Dedifferentiated amniotic fluid mesenchymal stem cell (primary cell): ENCODE measurements around the gene WNT6.

Source experiments
- DNase-seq: peaks from one replicate; pipeline ENCODE4 v3.0.0-alpha.2; 2016; ENCODE audit errors: extremely low spot score

Gene WNT6

DNA sequence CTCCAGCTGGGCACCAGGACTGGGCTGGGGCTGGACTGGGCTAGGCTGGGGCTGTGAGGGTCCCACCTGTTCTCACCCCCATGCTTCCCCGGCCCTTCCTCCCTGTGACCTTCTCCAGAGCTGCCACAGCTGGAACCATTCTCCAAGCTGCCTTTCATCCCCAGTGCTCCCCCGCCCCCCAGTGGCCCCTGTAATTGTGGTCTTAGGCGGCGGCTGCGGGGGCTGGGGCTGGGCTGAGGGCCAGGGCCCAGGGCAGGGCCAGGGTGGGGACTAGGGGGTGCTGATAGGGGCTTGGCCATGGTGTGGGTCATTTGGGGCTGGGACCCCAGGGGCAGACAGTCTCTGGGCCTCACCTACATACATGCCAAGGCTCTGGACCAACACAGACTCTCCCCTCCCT, 18.3 kb downstream of the WNT6 start:
- no peak for DNase-seq

DNA sequence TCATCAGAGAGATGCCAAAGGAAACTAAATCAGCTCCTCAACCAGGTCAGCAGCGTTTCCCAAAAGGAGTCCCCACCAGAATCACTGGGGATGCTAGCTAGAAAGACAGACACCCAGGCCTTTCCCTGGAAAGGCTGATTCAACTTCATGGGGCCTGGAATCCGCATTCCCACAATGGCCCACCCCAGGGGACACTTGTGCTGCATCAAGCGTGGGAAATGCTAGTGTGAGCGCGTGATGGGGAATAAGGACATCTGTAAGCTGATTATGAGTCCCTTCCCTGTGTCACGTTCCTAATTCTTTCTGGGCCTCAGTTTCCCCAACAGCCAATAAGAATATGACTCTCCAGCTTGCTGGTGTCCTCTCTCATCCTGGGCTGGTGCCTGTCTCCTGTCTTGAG, 18.9 kb downstream of the WNT6 start:
- no peak for DNase-seq

DNA sequence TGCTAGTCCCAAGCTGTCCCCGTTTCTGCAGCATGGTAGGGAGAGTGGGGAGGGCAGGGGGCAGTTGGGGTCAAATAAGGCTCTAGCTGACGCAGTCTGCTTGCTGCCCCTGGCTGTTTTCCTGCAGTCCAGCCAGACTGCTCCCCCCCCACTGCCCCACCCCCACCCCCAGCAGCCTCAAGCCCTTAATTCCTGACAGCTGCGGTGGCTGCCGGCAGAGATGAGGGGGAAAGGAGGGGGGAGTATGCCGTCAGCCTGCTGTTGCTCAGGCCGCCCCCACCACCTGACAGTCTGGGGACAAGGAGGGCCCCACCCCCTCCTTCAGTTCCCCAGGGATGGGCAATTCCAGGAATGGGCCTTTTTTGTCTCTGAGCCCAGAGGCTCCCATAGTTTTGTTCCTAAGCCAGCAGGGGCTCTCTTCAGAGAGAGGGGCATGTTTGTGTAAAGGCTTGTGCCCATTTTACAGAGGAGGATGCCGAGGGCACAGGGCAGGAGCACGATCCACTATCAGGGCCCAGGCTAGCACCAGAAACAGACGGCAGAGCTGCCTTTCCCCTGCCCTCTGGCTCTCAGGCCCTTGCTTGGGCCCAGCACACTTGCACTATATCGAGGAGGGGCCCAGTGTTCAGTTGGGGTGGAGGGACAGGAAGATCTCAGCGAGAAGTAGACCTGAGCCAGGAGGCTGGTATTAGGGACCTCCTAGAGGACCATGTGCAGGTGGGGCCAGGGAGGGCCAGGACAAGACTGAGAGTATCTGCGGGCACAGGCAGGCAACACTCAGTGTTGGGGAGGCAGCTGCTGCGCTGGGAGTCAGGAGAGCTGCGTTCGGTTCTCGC, 19.5 kb downstream of the WNT6 start:
- no peak for DNase-seq

DNA sequence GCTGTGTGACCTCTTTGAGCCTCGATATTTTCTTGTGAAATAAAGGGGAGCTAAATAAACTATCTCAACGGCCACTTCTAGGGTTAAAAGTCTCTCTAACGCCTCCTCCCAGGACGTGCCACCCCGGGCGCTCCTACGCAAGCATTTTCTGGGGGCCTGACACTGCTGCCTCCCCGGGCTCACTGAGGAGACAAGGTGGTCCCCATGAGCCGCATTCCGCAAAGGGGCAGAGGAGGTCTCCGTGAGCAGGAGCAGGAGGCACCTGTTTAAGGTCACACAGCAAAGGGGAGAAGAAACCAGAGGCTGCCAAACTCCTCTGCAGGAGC, 20.1 kb downstream of the WNT6 start:
- no peak for DNase-seq

DNA sequence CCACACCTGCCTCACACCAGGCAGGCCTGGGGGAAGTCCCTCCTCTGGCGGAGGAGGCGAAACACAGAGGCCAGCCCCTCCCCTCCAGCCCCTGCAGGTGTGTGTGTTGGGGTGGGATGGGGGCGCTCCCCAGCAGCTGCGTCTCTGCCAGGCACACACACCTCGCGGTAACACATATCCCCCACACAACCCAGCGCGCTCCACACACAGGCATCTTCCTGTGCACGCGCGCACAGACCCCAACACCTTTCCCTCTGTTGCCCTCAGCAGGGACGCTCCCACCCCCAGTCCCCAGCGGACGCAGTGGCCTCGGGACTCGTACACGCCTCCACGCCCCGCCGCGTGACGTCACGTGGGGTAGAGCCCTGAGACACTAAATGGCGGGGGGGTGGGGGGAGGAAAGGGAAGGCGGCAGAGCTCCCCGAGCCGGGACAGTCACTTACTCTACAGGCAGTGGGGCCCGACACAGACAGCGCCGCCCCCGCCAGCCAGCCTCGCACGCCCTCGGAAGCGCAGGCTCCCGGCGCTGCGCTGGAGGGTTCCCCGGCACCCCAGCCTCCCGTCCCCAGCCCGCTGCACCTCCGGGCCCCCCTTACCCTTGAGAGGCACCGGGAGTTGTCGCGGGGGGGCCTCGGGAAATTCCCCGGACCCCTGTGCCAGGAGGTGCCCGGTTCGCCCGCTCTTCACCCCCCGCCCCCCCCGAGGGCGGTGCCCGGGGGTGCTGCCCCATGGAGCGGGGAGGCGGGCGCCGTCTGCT, 20.7 kb downstream of the WNT6 start, which contains the start of gene WNT10A:
WNT10A (plus strand) TSS at position 751 of the 757 bp plus-strand sequence. CDS start 144 bp downstream, outside the sequence.
- DNase-seq = no peak

DNA sequence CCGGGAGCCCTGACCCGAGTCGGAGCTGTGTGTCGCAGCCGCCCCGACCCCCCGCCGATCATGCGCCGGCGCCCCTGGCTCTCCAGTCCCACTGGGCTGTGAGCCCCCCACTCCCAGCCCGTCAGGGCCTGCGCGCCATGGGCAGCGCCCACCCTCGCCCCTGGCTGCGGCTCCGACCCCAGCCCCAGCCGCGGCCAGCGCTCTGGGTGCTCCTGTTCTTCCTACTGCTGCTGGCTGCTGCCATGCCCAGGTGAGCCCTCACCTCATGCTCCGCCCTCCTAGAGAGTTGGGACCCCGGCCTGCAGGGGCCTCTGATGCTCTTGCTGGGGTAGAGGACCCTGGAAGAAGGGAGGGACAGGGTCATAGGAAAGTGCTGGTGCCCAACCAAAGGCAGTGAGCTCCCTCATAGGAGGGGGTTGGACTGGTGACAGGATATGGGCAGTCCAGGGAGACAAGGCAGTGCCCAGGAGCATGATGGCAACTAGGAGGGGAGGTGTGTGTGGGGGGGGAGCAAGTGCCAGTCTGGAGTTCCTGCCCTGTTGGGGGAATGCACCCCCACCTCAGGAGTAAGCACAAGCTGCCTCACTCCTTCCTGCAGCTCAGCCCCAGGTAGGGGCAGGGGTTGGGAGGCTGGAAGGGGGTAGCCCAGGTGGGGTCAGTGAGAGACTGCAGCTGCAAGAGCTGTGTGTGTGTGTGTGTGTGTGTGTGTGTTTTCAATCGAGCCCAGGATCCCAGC, 21.4 kb downstream of the WNT6 start:
- no peak for DNase-seq

DNA sequence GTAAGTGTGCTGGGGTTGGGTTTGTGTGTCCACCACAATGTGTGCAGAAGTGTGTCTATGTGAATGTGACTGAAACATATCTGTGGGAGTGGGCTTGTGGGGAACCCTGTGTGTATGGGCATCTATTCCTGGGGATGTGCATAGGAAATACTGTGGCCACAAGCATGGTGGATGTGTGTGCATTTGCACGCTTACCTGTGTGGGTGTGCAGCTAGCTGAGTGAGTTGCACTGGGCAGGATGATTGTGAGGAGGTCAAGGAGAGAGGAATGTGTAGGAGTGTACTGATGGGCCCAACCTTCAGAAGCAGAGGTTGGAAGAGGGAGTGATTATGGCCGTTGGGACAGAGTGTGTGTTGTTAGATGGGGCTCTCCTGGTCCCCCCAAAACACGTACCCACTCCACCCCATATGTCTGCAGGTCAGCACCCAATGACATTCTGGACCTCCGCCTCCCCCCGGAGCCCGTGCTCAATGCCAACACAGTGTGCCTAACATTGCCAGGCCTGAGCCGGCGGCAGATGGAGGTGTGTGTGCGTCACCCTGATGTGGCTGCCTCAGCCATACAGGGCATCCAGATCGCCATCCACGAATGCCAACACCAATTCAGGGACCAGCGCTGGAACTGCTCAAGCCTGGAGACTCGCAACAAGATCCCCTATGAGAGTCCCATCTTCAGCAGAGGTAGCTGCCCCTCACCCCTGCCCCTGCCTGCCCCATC, 22.3 kb downstream of the WNT6 start:
- no peak for DNase-seq

DNA sequence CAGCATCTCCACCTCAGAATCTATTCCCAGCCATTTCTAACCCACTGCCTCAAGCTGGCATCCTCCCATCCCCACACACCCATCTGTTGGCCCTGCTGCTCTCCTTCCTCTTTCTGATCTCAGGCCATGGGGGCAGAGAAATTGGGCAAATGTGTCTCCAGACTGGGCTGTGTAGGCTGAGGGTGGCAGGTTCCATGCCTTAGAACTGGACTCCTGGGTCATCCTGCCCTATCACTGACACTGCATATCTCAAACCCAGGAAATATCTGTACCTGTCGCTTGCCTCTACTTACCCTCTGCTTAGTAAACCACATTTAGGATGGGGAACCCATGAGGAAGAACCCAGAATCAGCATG, 22.8 kb downstream of the WNT6 start:
- DNase-seq = no peak

DNA sequence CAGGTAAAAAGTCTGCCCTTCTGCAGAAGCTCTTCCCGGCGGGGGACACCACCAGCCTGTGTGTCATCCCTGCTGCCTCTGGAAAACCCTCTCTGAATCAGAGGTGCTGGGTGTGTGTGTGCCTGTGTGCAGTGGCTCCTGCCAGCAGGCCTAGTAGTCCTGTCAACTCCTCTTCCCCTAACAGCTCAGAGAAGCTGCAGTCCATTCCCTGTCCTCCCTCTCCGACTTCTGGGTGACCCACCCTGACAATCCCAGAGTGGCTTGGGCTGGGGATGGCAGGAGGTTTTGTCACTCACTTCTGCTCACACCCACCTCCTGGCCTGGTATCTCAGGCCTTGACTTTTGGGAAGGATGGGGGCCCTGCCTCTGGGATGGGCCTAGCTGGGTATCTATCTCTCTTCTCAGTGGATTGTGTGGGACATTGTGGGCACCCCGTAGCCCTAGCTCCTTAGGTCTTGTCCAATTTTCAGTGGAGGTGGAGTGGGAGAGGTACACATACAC, 23.3 kb downstream of the WNT6 start:
- DNase-seq = no peak

DNA sequence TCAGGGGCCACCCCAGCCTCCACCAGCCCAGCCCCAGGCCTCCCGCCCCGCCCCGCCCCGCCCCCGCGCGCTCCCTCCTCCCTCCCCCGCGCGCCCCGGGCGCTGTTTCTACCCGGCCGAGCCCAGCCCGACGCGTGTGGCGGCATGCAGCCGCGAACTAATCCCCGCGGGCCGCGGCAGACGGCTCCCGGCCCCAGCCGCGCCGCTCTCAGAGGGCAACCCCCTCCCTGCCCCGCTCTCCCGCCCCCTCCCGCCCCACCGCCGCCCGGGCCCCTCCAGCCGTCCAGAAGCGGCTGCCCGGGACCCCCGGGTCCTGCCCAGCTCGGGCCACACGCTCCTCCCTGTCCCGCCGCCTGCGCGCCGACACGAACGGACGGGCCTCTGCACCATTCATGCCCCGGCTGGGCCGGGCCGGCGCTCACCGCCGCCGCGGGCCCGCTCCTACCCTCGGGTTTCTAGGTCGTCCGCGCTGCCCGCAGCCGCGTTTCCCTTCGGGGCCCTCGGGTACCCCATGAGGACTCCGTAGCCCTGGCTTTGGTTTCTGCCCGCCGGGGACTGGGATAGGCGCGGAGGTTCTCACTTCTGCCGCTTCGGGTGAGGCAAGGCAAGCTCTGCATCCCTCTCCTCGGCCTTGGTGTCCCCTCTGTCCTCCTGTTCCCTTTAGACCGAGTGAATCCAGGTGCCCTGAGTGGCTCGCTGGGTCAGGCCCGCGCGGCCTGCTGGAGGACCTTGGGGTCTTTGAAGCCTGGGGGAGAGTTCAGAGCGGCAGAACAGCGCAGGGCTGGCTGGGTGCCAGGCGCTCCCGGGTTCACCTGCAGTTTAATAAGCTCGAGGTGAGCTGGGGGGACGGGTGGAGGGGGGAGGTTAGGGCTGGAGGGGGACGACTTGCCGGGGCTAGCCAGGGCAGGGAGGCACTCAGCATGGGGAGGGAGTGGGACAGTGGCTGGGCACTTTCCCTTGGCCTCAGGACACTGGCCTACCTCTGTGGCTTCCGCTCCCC, 24.2 kb downstream of the WNT6 start:
- DNase-seq = no peak

DNA sequence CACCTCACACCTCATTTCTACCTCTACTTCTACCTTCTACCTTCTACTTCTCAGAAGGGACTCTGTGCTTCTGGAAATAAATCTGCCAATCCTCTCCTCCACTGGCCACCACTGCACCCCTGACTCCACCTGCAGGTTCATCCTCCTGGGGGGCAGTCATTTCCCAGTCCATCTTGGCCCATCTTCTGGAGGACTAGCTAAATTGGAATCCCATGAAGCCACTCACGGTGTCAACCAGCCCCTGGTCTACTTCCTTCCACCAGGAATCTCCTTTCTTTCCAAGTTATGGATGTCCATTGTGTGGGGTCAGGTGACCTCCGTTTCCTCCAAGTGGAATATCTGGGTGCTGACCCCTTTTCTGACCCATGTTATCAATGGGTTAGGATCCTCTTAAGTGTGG, 24.9 kb downstream of the WNT6 start:
- DNase-seq = no peak

DNA sequence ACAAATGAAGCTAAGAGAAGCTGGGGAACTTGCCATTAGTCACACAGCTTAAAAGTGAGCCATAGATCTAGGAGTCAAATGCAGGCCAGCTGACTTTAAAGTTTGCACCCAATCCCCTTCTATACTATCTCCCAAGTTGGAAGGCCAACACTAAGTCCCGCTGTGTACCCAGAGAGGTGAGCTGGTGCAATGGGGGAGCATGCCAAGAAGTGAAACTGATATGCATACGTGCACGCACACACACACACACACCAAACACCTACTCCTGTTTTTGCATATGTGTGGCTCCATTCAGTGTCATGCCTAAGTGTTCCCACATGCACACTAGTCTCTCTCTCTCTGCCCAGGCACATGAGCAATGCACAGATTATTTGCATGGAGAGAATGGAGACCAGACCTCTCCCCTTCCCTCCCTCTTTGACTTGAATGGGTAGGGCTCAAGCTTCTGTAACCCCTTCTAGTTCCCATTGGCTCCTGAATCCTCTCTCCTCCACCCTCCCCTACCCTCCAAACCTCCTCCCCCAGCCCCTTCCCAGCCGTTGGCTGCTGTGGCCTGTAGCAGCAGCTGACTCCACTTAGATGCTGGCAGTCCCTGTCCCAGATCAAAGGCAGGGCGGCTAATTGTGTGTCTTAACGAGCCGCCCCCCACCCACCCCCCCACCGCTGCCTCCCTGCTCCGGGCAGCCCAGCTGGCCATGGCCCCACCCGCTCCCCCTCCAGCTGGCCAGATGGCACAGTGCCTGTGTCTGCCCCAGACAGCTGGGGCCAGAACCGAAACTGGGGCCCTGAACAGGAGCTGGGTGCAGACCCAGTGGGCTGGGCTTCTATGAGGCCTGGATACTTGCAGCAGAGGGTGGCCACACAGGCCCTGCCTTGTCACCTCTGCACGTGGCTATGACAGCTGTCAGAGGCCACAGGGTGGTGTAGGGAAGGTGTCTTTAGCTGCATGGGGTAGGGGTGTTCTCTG, 26.7 kb downstream of the WNT6 start:
- no peak for DNase-seq

DNA sequence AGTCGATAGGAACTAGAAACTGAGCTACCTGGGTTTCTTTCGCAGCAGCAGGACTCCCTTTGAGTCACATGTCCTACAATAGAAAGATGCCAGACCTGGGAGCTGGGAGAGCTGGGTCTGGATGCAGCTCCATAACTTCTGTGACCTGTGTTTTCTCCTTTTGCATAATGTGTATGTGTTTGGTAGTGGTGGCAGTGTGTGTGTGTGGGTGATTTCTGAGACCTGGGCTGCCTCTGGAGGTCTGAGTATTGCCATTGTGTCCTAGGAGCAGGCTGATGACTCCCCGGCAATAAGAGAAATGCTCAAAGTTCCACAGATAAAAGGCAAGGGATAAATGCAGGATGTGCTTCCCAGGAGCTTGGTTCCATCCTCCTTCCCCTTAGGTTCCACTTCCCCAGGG, 27.5 kb downstream of the WNT6 start:
- no peak for DNase-seq

DNA sequence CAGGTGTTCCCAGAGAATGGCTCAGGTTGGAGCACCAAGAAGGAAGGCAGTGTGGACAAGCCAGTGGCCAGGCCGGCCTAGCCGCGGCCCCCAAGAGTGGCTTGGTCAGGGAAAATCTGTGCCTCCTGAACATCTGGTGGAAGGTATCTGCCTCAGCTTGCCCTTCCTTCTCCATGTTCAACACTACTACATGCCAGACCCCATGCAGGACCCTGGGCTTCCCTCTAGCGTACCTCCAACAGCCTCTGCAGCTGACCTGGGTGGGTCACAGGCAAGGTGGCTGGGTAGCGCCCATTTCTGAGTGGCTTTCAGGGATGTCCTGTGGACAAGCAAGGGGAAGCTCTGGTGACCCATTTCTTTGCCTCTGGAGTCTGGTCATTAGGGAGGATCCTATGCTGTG, 28.7 kb downstream of the WNT6 start:
- no peak for DNase-seq

DNA sequence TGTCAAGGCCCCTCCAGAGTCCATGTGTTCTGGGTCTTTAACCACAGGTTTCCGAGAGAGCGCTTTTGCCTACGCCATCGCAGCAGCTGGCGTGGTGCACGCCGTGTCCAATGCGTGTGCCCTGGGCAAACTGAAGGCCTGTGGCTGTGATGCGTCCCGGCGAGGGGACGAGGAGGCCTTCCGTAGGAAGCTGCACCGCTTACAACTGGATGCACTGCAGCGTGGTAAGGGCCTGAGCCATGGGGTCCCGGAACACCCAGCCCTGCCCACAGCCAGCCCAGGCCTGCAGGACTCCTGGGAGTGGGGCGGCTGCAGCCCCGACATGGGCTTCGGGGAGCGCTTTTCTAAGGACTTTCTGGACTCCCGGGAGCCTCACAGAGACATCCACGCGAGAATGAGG, 30.3 kb downstream of the WNT6 start:
- DNase-seq = no peak

DNA sequence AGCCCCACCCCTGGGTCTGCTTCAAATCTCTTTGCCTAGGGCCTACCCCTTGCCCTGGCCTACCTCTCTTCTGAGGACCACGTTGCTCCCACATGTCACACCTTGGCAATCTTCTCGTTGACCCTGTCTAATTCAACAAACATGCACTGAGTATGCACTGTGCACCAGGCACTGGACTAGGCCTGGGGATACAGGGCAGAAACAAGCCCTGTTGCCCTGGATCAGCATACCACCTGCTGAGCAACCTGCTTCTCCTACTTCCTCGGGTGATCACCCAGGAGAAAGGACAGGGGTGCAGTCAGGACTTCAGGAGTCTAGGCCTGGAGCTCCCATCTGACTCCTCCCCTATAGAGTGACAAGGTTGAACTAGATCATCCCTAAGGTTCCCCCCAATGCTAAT, 30.8 kb downstream of the WNT6 start:
- DNase-seq = no peak

DNA sequence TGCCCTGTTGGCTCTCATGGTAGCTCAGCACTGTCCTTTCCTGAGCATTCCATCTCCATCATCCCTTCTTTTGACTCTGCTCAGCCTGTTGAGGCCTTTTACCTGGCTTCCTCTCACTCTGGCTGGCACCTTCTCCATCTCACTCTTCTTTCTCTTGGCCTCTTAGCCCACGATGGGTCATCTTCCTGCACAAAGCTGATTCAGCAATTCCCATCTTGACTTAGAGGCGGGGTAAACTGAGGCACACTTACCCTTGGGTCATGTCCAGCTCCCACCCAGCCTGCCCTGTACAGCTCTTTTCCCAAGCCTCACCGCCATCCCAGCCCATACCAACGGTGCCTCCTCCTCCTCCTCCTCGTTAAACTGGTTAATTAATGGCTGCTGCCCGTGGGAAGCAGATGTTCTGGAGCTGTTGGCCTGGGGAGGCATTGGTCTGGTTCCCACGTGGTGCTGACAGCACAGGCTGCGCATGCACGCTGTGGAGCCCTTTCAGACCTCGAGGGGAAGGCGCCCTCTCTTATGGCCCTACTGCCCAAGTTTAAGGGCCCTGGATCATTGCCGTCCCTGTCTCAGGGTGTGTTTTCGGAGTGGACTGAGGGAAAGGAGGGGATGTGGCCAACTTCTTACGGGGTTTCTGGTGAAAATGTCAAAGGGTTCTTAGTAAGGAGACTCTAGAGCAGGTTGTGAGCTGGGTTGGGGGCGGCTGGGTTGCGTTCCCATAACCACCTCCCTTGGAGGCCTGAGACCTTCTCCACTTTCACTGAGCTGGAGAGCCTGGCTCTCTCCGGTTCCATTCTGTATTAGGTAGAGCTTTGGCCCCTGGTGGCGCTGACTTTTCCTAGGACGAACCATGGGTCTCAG, 31.9 kb downstream of the WNT6 start:
- DNase-seq = no peak

DNA sequence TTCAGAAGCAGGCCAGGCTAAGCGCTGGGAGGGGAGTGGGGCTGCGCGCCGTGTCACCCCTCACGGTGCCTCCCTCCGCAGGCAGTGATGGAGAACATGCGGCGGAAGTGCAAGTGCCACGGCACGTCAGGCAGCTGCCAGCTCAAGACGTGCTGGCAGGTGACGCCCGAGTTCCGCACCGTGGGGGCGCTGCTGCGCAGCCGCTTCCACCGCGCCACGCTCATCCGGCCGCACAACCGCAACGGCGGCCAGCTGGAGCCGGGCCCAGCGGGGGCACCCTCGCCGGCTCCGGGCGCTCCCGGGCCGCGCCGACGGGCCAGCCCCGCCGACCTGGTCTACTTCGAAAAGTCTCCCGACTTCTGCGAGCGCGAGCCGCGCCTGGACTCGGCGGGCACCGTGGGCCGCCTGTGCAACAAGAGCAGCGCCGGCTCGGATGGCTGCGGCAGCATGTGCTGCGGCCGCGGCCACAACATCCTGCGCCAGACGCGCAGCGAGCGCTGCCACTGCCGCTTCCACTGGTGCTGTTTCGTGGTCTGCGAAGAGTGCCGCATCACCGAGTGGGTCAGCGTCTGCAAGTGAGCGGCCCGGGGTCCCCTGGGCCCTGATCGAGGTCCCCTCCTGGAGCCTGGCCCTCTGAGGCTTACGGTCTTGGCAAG, 33.2 kb downstream of the WNT6 start:
- DNase-seq = no peak
